GM18519 (cell line): Measurements from ENCODE around the gene PDK3.

Source experiments
- ATAC-seq: cut with Tn5 transposase; IDR thresholded peaks from one replicate; pipeline ENCODE4 v1.9.1; 2021; ENCODE audit warnings: mild to moderate bottlenecking, moderate library complexity; ENCODE audit not compliant: unreplicated experiment, low FRiP score

PDK3 gene

GRCh38 chrX:24480400-24480865, 15.3 kb downstream of the PDK3 start:
- ATAC-seq, result peak; percentile 21

GRCh38 chrX:24482823-24483415, 17.8 kb downstream of the PDK3 start:
- no peak for ATAC-seq

GRCh38 chrX:24483596-24483995, 18.5 kb downstream of the PDK3 start:
- ATAC-seq, result no peak

- ATAC-seq, result no peak
Observed at GRCh38 chrX:24485323-24485722, 20.2 kb downstream of the PDK3 start.

GRCh38 chrX:24485976-24486680, 21.0 kb downstream of the PDK3 start:
- no peak for ATAC-seq

- ATAC-seq, result no peak
Observed at GRCh38 chrX:24487571-24487970, 22.5 kb downstream of the PDK3 start.

GRCh38 chrX:24491741-24492140, 26.7 kb downstream of the PDK3 start:
- ATAC-seq, result no peak

- no peak for ATAC-seq
Observed at GRCh38 chrX:24493740-24494581, 28.9 kb downstream of the PDK3 start.

GRCh38 chrX:24494647-24495075, 29.6 kb downstream of the PDK3 start:
- no peak for ATAC-seq

- no peak for ATAC-seq
Observed at GRCh38 chrX:24495700-24496099, 30.6 kb downstream of the PDK3 start.

GRCh38 chrX:24498181-24498580, 33.1 kb downstream of the PDK3 start:
- ATAC-seq, result no peak

- ATAC-seq, result peak; percentile 56
Observed at GRCh38 chrX:24498975-24499374, 33.9 kb downstream of the PDK3 start.

- peak; percentile 54 for ATAC-seq
Observed at GRCh38 chrX:24506082-24506481, 41.0 kb downstream of the PDK3 start.

- ATAC-seq, result no peak
Observed at GRCh38 chrX:24508375-24508774, 43.3 kb downstream of the PDK3 start.

GRCh38 chrX:24513416-24513815, 48.3 kb downstream of the PDK3 start:
- ATAC-seq, result peak; percentile 99

- no peak for ATAC-seq
Observed at GRCh38 chrX:24515447-24515846, 50.4 kb downstream of the PDK3 start.

- no peak for ATAC-seq
Observed at GRCh38 chrX:24520472-24520871, 55.4 kb downstream of the PDK3 start.

GRCh38 chrX:24525455-24525854, 60.4 kb downstream of the PDK3 start:
- ATAC-seq, result no peak

- no peak for ATAC-seq
Observed at GRCh38 chrX:24526616-24527015, 61.5 kb downstream of the PDK3 start.

GRCh38 chrX:24528605-24529004, 63.5 kb downstream of the PDK3 start:
- no peak for ATAC-seq

- ATAC-seq, result no peak
Observed at GRCh38 chrX:24536551-24536950, 71.5 kb downstream of the PDK3 start.
